ENCODE data around the gene A1BG. TPM values are rescaled to one million over a fixed set of nuclear protein-coding genes. Genes with fewer than 3 reads are reported as not detected.
A peak's percentile ranks its signal among the peaks of the same experiment; 100 is the strongest.

Gene A1BG
- total RNA-seq, 1 experiment from 2014 or later = 47.4 TPM

DNA sequence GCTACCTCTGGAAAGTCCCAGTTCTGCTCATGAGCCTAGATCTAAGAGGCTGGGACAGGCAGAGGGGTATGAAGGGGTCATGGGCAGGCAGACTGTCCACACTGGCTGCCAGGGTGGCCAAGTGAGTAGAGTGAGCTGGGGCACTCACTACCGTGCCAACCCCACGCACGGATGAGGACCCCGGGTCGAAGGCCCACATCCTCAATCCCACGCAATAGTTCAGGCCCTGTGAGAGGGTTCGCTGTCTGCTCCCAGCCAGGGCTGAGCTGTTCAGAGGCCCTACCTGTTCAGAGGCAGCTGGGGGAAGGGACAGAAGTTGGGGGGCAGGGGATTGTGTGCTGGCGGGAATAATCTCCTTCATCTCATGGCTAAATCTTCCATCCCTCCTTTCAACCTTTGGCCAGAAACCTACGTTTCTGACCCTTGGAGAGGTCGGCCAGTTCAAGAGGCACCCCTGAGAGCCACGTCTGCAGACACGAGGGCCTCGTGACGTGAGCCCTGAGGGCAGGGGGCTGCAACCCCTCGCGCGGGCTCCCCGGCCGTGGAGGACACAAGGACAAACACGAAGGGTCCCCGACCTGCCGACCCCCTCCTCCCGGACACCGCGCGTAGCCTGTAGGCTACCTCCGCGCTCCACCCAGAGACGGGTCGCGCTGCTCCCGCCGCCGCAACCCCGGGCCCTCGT, 32.7 kb upstream of the A1BG start:
- in situ Hi-C loops (cut with HindIII; ENCODE audit: low pct_unique_long_range_greater_than_20kb, low sequenced_read_pairs) = no loop called here
- ChIA-PET POLR2A (interaction anchor here (1.6 kb wide), 1 partner anchor 22 kb away, joined by 6 read pairs; no protein-coding TSS in a partner anchor), CTCF (no interaction called here)
- Histone ChIP-seq H3K27me3 (ENCODE audit: control insufficient read depth, insufficient read depth, low read length) (no peaks in the 10 kb centered on the region), H3K9me3 (ENCODE audit: control insufficient read depth, insufficient read depth, low read depth, low read length) (no peaks in the 10 kb centered on the region), H3K4me3 (ENCODE audit: low read depth in 2 of 2, low read length in 2 of 2) (peak overlapping the region; percentile 97 to 98), H3K27ac (ENCODE audit: low read length) (peak overlapping the region; percentile 99), H3K4me1 (ENCODE audit: control insufficient read depth, insufficient read depth, low read length) (peaks cover 39% of the 10 kb centered on the region), H3K36me3 (ENCODE audit: control insufficient read depth, insufficient read depth, low read length) (peaks cover 25% of the 10 kb centered on the region)
- no peak for TF ChIP-seq CTCF (IDR thresholded peaks at IDR 0.05)
- no peak for TF ChIP-seq TCF7L2 (IDR thresholded peaks at IDR 0.05; ENCODE audit: low read depth, low read length)
- TF ChIP-seq SIN3A (IDR thresholded peaks at IDR 0.05; ENCODE audit: borderline replicate concordance, insufficient read depth, low read depth, low read length) = no peak
- TF ChIP-seq POLR2AphosphoS5 (IDR thresholded peaks at IDR 0.05; ENCODE audit: low read depth, low read length) = no peak
- TF ChIP-seq, protein P1, sequence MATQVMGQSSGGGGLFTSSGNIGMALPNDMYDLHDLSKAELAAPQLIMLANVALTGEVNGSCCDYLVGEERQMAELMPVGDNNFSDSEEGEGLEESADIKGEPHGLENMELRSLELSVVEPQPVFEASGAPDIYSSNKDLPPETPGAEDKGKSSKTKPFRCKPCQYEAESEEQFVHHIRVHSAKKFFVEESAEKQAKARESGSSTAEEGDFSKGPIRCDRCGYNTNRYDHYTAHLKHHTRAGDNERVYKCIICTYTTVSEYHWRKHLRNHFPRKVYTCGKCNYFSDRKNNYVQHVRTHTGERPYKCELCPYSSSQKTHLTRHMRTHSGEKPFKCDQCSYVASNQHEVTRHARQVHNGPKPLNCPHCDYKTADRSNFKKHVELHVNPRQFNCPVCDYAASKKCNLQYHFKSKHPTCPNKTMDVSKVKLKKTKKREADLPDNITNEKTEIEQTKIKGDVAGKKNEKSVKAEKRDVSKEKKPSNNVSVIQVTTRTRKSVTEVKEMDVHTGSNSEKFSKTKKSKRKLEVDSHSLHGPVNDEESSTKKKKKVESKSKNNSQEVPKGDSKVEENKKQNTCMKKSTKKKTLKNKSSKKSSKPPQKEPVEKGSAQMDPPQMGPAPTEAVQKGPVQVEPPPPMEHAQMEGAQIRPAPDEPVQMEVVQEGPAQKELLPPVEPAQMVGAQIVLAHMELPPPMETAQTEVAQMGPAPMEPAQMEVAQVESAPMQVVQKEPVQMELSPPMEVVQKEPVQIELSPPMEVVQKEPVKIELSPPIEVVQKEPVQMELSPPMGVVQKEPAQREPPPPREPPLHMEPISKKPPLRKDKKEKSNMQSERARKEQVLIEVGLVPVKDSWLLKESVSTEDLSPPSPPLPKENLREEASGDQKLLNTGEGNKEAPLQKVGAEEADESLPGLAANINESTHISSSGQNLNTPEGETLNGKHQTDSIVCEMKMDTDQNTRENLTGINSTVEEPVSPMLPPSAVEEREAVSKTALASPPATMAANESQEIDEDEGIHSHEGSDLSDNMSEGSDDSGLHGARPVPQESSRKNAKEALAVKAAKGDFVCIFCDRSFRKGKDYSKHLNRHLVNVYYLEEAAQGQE (IDR thresholded peaks at IDR 0.05; ENCODE audit: insufficient read depth in 1 of 2, low read depth in 2 of 2, low read length in 1 of 2) = no peak
- BruUV-seq (replicated peaks) = no TSS peak
- peak; percentile 16 for ATAC-seq
- intact Hi-C loops (cut with micrococcal nuclease; ENCODE audit: unreplicated experiment) = loop anchor here (5.0 kb wide), 1 partner anchor 59 kb away; the partner anchor contains the start of gene ZSCAN22
- DNase-seq (ENCODE audit: low read depth, low spot score) = no peak

- no TSS peak for BruUV-seq (replicated peaks)
- no peaks in the 10 kb centered on the region for H3K27me3 ChIP-seq (ENCODE audit: control insufficient read depth, insufficient read depth, low read length)
- peak overlapping the region; percentile 99 for H3K27ac ChIP-seq (ENCODE audit: low read length)
- POLR2A ChIA-PET = interaction anchor here (1.6 kb wide), 1 partner anchor 22 kb away, joined by 6 read pairs; no protein-coding TSS in a partner anchor
- CTCF ChIA-PET = no interaction called here
- ATAC-seq (no peak), DNase-seq (ENCODE audit: low read depth, low spot score) (no peak)
- H3K4me1 ChIP-seq (ENCODE audit: control insufficient read depth, insufficient read depth, low read length) = peaks cover 37% of the 10 kb centered on the region
- H3K36me3 ChIP-seq (ENCODE audit: control insufficient read depth, insufficient read depth, low read length) = peaks cover 21% of the 10 kb centered on the region
- TF ChIP-seq, protein P1 (IDR thresholded peaks at IDR 0.05; ENCODE audit: insufficient read depth in 1 of 2, low read depth in 2 of 2, low read length in 1 of 2) = no peak
- TF ChIP-seq POLR2AphosphoS5 (IDR thresholded peaks at IDR 0.05; ENCODE audit: low read depth, low read length) (no peak), TCF7L2 (IDR thresholded peaks at IDR 0.05; ENCODE audit: low read depth, low read length) (no peak), CTCF (IDR thresholded peaks at IDR 0.05) (no peak), SIN3A (IDR thresholded peaks at IDR 0.05; ENCODE audit: borderline replicate concordance, insufficient read depth, low read depth, low read length) (no peak)
- in situ Hi-C loops (cut with HindIII; ENCODE audit: low pct_unique_long_range_greater_than_20kb, low sequenced_read_pairs) (no loop called here), intact Hi-C loops (cut with micrococcal nuclease; ENCODE audit: unreplicated experiment) (loop anchor here (5.0 kb wide), 1 partner anchor 58 kb away; the partner anchor contains the start of gene ZSCAN22)
- no peaks in the 10 kb centered on the region for H3K9me3 ChIP-seq (ENCODE audit: control insufficient read depth, insufficient read depth, low read depth, low read length)
- peak overlapping the region; percentile 97 to 98; a peak in 3 of 4 replicates for H3K4me3 ChIP-seq (ENCODE audit: low read depth in 2 of 2, low read length in 2 of 2)
Observed at GRCh38 chr19:58385313-58385890, 32.1 kb upstream of the A1BG start.

Measured in Panc1 (cell line).